Muscle layer of duodenum (tissue), 2 donors: ENCODE data around the gene IL1RAPL1.

Experiments used
- H3K27ac ChIP-seq: one replicate; pipeline ENCODE4 v1.7.0; 2013; ENCODE audit warnings: mild to moderate bottlenecking, low read length
- H3K27me3 ChIP-seq: one replicate; pipeline ENCODE4 v1.7.0; 2013; ENCODE audit warnings: low read depth, mild to moderate bottlenecking, control low read depth, low read length
- H3K36me3 ChIP-seq, 2 donors: one replicate each; pipeline ENCODE4 v1.7.0; 2013; ENCODE audit warnings: low read length in 2 of 2, control low read depth in 1 of 2, mild to moderate bottlenecking in 1 of 2; ENCODE audit not compliant: insufficient read depth in 2 of 2, control insufficient read depth in 1 of 2
- H3K4me1 ChIP-seq, 2 donors: one replicate each; pipeline ENCODE4 v1.7.0; 2013; ENCODE audit warnings: low read length in 2 of 2, mild to moderate bottlenecking in 2 of 2, control low read depth in 1 of 2, moderate library complexity in 1 of 2; ENCODE audit not compliant: insufficient read depth in 2 of 2, control insufficient read depth in 1 of 2
- H3K4me3 ChIP-seq, 2 donors: one replicate each; pipeline ENCODE4 v1.7.0; 2013; ENCODE audit warnings: low read length in 2 of 2, low read depth in 1 of 2, mild to moderate bottlenecking in 1 of 2
- H3K9me3 ChIP-seq, 2 donors: one replicate each; pipeline ENCODE4 v1.7.0; 2013; ENCODE audit warnings: low read length in 2 of 2, control low read depth in 1 of 2, mild to moderate bottlenecking in 1 of 2; ENCODE audit not compliant: control insufficient read depth in 1 of 2
- donor health status: healthy.

Gene IL1RAPL1

DNA sequence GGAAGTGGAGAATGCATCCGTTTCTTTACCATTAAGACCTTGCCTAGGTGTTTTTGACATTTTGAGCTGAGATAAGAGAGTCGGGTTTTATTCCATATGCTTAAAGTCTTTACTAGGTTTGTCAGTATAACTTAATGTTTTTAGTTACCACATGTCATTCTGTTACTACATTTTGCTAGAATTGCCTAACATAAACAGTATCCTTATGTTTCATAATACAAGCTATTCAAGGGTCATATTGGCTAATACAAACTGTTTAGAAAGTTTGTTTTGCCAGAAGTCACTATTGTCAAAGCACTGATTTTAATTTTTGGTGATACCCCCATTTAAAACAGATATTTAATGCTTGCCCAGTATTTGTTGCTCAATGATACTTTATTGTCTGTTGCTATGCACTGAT, 1200.4 kb downstream of the IL1RAPL1 start:
- Histone ChIP-seq H3K4me1 (no peaks in the 10 kb centered on the region), H3K27ac (no peak overlapping the region), H3K4me3 (no peak overlapping the region), H3K27me3 (no peaks in the 10 kb centered on the region), H3K9me3 (no peaks in the 10 kb centered on the region), H3K36me3 (no peaks in the 10 kb centered on the region)

GRCh38 chrX:29788991-29789699, 1201.9 kb downstream of the IL1RAPL1 start:
- Histone ChIP-seq H3K9me3 (no peaks in the 10 kb centered on the region), H3K27me3 (no peaks in the 10 kb centered on the region), H3K4me3 (no peak overlapping the region), H3K4me1 (no peaks in the 10 kb centered on the region), H3K27ac (no peak overlapping the region), H3K36me3 (no peaks in the 10 kb centered on the region)

DNA sequence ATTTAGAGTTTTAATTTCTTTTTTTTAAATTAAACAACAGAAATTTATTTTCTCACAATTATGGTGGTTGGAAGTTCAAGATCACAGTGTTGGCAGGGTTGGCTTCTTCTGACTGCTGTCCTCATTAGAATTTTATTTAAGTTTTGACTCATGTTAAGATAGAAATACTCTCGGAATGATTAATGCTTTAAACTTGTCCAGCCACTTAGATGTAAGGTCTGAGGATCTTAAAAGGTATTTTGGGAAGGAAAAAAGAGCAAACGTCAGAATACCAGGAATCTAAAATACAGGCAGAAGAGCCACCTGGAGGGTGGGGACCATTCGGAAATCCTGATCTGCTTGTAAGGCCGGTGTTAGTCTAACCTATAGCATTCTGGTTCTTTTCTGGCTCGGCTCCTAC, 1205.1 kb downstream of the IL1RAPL1 start:
- no peaks in the 10 kb centered on the region for H3K27me3 ChIP-seq
- H3K27ac ChIP-seq, result no peak overlapping the region
- H3K9me3 ChIP-seq, result no peaks in the 10 kb centered on the region
- H3K36me3 ChIP-seq, result no peaks in the 10 kb centered on the region
- no peaks in the 10 kb centered on the region for H3K4me1 ChIP-seq
- H3K4me3 ChIP-seq, result no peak overlapping the region

GRCh38 chrX:29797156-29797555, 1209.9 kb downstream of the IL1RAPL1 start:
- no peaks in the 10 kb centered on the region for H3K4me1 ChIP-seq
- no peaks in the 10 kb centered on the region for H3K9me3 ChIP-seq
- H3K4me3 ChIP-seq, result no peak overlapping the region
- no peaks in the 10 kb centered on the region for H3K36me3 ChIP-seq
- no peak overlapping the region for H3K27ac ChIP-seq
- no peaks in the 10 kb centered on the region for H3K27me3 ChIP-seq

DNA sequence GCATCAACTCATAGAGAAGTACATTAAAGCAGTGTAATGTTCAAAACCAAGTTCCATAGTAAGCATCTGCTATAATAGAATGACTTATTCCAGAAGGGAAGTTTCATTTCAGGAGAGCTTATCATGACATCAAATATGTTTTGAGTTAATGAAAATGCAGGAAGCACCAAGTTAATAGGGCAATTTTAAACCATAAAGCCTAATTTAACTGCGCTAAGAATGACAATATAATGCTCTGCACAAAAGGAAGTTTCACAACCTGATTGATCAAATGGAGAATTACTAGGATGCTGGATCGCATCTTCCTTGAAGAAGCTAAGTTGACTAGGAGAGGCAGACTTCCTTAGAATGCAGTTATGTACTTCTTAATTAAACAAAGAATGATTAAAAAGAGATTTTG, 1211.2 kb downstream of the IL1RAPL1 start:
- Histone ChIP-seq H3K9me3 (no peaks in the 10 kb centered on the region), H3K36me3 (no peaks in the 10 kb centered on the region), H3K27ac (no peak overlapping the region), H3K4me1 (no peaks in the 10 kb centered on the region), H3K4me3 (no peak overlapping the region), H3K27me3 (no peaks in the 10 kb centered on the region)

DNA sequence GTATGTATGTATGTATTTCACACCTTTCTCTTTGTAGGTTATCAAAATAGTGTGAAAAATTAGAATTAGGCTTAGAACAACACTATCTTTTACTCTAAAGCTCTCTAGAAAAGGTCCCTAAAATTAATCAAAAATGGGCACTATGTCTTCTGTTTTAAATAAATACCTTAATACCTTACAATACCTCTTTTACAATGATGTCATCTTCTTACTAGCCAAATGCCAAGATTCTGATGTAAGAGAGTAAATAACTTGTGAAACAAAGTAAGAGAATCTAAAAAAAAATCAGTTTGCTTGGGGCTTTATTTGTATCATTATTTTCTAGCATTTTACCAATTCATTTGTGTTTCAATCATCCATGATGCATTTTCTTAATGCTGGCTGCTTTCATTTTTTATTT, 1225.9 kb downstream of the IL1RAPL1 start:
- no peaks in the 10 kb centered on the region for H3K27me3 ChIP-seq
- no peaks in the 10 kb centered on the region for H3K4me1 ChIP-seq
- no peak overlapping the region for H3K27ac ChIP-seq
- H3K4me3 ChIP-seq, result no peak overlapping the region
- no peaks in the 10 kb centered on the region for H3K9me3 ChIP-seq
- no peaks in the 10 kb centered on the region for H3K36me3 ChIP-seq

DNA sequence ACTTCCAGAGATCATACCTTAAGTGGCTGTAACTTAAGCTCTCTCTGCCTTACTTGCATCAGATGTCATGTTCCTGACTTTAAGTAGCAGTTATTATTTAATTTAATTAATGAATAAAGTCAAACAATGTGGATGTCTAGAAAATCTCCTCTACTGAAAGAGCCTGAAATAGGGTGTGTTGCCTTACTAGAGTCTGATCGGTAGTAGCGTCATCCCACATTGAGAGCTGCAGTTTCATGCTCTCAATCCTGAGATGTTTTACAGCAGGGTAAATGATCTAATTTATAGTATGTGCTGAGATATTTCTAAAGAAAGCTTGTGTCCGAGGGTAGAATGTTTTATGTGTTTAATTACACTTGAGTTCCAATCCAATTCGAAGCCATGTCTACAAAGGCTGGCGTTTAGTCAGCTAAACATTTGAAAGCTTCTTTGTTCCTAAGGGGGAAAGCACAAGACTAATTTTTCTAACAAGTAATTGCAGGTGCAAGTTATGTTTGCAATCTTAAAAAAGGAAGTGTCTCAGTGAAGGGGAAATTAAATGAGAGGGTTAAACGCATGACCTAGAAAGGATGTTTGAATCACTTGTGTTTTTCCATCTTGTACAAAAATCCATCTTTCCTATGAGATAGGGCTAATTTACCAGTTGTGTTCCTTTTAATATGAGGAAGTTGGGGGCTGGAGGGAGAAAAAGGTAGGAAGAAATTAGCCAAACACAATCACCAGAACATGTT, 1237.1 kb downstream of the IL1RAPL1 start:
- Histone ChIP-seq H3K4me3 (no peak overlapping the region), H3K36me3 (no peaks in the 10 kb centered on the region), H3K9me3 (no peaks in the 10 kb centered on the region), H3K27me3 (no peaks in the 10 kb centered on the region), H3K27ac (no peak overlapping the region), H3K4me1 (no peaks in the 10 kb centered on the region)

DNA sequence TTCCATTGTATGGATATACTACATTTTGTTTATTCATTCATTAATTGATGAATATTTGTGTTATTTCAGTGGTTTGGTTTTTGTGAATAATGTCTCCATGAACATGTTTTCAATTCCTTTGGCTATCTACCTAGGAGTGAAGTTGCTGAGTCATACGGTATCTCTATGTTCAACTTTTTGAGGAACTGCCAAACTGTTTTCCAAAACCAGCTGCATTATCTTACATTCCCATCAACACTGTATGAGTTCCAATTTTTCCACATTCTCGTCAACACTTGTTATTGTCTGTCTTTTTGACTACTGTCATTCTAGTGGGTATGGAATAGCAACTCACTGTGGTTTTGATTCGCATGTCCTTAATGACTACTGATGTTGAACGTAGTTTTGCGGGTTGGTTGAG, 1239.5 kb downstream of the IL1RAPL1 start:
- Histone ChIP-seq H3K9me3 (no peaks in the 10 kb centered on the region), H3K4me3 (no peak overlapping the region), H3K4me1 (no peaks in the 10 kb centered on the region)

DNA sequence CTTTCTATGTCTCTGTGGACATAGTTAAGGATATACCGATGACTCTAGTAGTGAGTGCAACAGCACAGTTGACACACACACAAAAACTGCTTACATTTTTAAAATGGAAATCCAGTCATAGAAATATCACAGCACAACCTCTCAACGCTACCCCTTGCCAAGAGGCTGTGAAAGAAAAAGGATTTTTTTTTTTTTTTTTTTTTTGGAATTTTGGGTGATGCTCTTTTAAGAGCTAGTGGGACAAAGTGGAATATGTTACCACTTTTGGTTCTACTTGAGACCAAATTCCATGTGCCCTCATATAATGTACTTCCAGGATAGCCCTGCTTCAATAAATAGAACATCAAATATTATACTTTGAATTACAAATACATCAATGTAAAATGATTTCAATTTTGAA, 1247.1 kb downstream of the IL1RAPL1 start:
- H3K4me3 ChIP-seq, result no peak overlapping the region
- H3K4me1 ChIP-seq, result no peaks in the 10 kb centered on the region
- H3K36me3 ChIP-seq, result no peaks in the 10 kb centered on the region
- peaks cover 0 to 2% of the 10 kb centered on the region in 2 donors for H3K9me3 ChIP-seq
- no peak overlapping the region for H3K27ac ChIP-seq
- no peaks in the 10 kb centered on the region for H3K27me3 ChIP-seq

More for the DNA sequence above, 1239.5 kb downstream of the IL1RAPL1 start:
- Histone ChIP-seq H3K27ac (no peak overlapping the region), H3K27me3 (no peaks in the 10 kb centered on the region), H3K36me3 (no peaks in the 10 kb centered on the region)

DNA sequence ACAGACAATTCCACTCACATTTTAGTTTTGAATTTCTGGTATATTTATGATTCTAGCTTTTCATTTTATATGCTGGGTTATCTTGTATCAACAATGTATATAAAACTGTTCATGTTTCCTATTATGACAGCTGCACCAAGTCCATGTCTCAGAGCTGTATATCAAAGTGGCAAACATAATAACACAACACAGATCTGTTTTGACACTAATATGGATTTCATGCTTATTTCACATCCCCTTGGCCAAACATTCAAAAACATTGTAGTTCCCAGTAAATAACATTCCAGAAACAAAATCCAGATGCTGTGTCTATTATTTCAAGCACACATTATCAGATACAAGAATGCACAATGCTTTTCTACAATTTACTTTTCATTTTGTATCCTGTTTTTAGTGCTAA, 1247.5 kb downstream of the IL1RAPL1 start:
- no peak overlapping the region for H3K27ac ChIP-seq
- H3K9me3 ChIP-seq, result peaks cover 0 to 2% of the 10 kb centered on the region in 2 donors
- no peaks in the 10 kb centered on the region for H3K36me3 ChIP-seq
- no peaks in the 10 kb centered on the region for H3K4me1 ChIP-seq
- no peak overlapping the region for H3K4me3 ChIP-seq
- H3K27me3 ChIP-seq, result no peaks in the 10 kb centered on the region

- no peaks in the 10 kb centered on the region for H3K27me3 ChIP-seq
- no peaks in the 10 kb centered on the region for H3K4me1 ChIP-seq
- no peak overlapping the region for H3K4me3 ChIP-seq
- H3K9me3 ChIP-seq, result peaks cover 0 to 2% of the 10 kb centered on the region in 2 donors
- no peak overlapping the region for H3K27ac ChIP-seq
- no peaks in the 10 kb centered on the region for H3K36me3 ChIP-seq
Observed at GRCh38 chrX:29841750-29842149, 1254.5 kb downstream of the IL1RAPL1 start.
